GM10266 (cell line): ENCODE results near the gene PALMD.

Experiments used
- DNase-seq: peaks from one replicate; pipeline ENCODE4 v3.0.0; 2012; ENCODE audit errors: extremely low spot score
- TF ChIP-seq, protein P1 (sequence below): IDR thresholded peaks from 2 replicates; pipeline ENCODE4 v1.5.1; 2012; ENCODE audit warnings: mild to moderate bottlenecking, low read depth; ENCODE audit not compliant: control insufficient read depth, insufficient read depth; ENCODE audit errors: missing control alignments

Gene PALMD

DNA sequence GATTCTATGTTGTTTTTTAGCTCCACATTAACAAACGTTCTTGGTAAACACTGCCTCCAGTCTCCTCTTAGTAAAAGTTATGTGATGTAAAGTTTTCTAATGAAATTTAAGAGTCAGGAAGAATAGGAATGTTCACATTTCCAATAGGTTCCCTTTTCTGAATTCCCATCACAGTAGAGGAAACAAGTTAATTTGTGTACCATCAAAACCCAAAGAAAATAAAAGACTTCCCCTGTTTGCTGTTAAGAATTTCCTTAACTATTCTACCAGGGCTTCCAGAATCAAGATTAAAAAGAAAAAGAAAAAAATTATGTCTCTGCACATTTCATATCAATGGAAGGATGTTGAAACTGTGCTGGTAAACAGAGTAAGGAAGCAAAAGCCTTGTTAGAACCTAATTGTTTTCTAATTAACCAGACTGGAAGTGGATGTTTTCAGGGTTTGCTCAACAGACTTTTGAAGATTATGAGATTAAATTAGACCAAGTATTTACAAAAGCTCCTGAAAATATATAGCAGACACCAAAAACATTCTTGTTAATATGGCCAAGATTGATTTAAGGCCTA is 43.4 kb upstream of the PALMD start:
- DNase-seq: no peak
- TF ChIP-seq, protein P1, sequence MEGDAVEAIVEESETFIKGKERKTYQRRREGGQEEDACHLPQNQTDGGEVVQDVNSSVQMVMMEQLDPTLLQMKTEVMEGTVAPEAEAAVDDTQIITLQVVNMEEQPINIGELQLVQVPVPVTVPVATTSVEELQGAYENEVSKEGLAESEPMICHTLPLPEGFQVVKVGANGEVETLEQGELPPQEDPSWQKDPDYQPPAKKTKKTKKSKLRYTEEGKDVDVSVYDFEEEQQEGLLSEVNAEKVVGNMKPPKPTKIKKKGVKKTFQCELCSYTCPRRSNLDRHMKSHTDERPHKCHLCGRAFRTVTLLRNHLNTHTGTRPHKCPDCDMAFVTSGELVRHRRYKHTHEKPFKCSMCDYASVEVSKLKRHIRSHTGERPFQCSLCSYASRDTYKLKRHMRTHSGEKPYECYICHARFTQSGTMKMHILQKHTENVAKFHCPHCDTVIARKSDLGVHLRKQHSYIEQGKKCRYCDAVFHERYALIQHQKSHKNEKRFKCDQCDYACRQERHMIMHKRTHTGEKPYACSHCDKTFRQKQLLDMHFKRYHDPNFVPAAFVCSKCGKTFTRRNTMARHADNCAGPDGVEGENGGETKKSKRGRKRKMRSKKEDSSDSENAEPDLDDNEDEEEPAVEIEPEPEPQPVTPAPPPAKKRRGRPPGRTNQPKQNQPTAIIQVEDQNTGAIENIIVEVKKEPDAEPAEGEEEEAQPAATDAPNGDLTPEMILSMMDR: no peak

DNA sequence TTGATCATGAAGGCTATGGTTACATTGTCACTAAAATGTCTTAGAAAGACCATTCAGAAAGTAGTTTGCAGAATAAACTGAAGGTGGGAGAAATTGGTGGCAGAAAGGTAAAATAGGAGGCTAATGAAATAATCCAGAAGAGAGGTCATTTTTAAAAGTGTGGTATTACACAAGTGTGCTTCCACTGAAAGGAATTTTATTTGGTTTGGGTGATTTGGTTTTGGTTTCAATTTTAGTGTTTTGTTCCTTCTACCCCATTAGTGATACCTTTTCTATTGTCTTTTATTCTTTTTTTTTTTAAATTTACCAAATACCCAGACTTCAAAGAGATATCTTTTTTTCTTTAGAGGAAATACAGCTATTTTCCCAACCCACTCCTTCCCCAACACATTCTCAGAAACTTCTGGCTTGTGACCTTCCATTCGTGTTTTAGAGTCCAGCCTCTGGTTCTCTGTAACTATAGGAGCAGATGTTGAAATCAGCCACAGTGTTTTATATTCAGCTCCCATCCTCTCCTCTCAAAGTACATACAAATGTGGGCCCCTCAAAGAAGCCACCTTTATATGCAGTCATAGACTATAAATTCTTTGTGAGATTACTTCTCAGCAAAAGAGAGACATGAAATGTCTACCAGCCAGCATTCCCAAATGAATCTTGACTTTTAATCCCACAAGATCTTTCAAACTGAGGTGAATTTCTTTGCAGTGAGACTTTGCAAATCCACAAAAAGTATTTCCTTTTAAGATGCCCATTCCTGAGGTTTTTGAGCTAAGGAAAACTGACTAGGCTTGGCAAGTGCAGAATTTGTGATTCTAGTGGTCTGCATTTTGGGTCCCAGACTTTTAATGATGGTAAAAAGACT is 42.0 kb upstream of the PALMD start:
- DNase-seq: no peak
- TF ChIP-seq, protein P1: no peak

DNA sequence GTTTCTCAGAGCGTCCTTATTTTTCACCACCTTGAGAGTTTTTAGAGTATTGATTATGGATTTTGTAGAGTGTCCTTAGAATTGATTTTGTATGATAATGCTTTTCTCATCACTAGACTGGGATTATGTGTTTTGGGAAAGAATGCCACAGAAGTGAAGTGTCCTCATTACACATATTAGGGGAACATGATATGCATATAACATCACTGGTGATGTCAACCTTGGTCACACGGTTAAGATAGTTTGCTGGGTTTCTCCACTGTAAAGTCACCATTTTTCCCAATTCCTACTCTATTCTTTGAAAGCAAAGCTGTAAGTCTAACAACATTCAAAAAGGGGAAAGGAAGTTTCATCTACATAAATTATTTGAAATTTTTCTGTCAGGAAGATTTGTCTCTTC is 39.6 kb upstream of the PALMD start:
- no peak for DNase-seq
- TF ChIP-seq, protein P1: no peak

- TF ChIP-seq, protein P1: no peak
- no peak for DNase-seq
Measured at GRCh38 chr1:99607590-99607989, 38.3 kb upstream of the PALMD start.

DNA sequence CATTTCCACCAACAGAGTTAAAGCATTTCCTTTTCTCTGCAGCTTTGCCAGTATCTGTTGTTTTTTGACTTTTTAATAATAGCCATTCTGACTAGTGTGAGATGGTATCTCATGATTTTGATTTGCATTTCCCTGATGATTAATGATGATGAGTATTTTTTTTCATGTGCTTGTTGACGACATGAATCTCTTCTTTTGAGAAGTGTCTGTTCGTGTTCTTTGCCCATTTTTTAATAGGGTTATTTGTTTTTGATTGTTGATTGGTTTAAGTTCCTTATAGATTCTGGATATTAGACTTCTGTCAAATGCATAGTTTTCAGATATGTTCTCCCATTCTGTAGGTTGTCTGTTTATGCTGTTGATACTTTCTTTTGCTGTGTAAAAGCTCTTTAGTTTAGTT is 37.9 kb upstream of the PALMD start:
- DNase-seq: no peak
- TF ChIP-seq, protein P1: no peak

GRCh38 chr1:99613716-99614115 is 32.2 kb upstream of the PALMD start:
- TF ChIP-seq, protein P1: no peak

GRCh38 chr1:99614728-99615127 is 31.2 kb upstream of the PALMD start:
- DNase-seq: no peak
- TF ChIP-seq, protein P1: no peak

More at GRCh38 chr1:99613716-99614115, 32.2 kb upstream of the PALMD start:
- DNase-seq: no peak
